HG02884 (cell line): Measurements from ENCODE around the gene SERPINI2.

Experiments
- ATAC-seq: cut with Tn5 transposase; IDR thresholded peaks from one replicate; pipeline ENCODE4 v1.9.1; 2021; ENCODE audit warnings: mild to moderate bottlenecking, moderate library complexity; ENCODE audit not compliant: unreplicated experiment

Gene SERPINI2

GRCh38 chr3:167473863-167474262 is at the start of gene SERPINI2:
TSS of gene SERPINI2 (minus strand) at chr3:167474042. CDS start at chr3:167471834, 2,208 bp downstream.
- ATAC-seq, result no peak

GRCh38 chr3:167521006-167521355 is 47.1 kb upstream of the SERPINI2 start:
- no peak for ATAC-seq

GRCh38 chr3:167520266-167521005 is 46.6 kb upstream of the SERPINI2 start:
- ATAC-seq, result no peak

GRCh38 chr3:167507954-167508353 is 34.1 kb upstream of the SERPINI2 start:
- ATAC-seq, result peak; percentile 52

GRCh38 chr3:167502401-167502800 is 28.6 kb upstream of the SERPINI2 start:
- ATAC-seq, result no peak

GRCh38 chr3:167501941-167502340 is 28.1 kb upstream of the SERPINI2 start:
- ATAC-seq, result no peak

GRCh38 chr3:167497903-167498302 is 24.1 kb upstream of the SERPINI2 start:
- ATAC-seq, result no peak

GRCh38 chr3:167493244-167493643 is 19.4 kb upstream of the SERPINI2 start:
- no peak for ATAC-seq

GRCh38 chr3:167491621-167492020 is 17.8 kb upstream of the SERPINI2 start:
- no peak for ATAC-seq

GRCh38 chr3:167489571-167489970 is 15.7 kb upstream of the SERPINI2 start:
- ATAC-seq, result no peak

- no peak for ATAC-seq
Observed at GRCh38 chr3:167487556-167487955, 13.7 kb upstream of the SERPINI2 start.

GRCh38 chr3:167484551-167484950 is 10.7 kb upstream of the SERPINI2 start:
- no peak for ATAC-seq

- no peak for ATAC-seq
Observed at GRCh38 chr3:167483708-167484475, 10.1 kb upstream of the SERPINI2 start.

GRCh38 chr3:167481164-167481563 is 7.3 kb upstream of the SERPINI2 start:
- no peak for ATAC-seq

GRCh38 chr3:167480748-167481147 is 6.9 kb upstream of the SERPINI2 start:
- ATAC-seq, result no peak

GRCh38 chr3:167469381-167469780 is 4.5 kb downstream of the SERPINI2 start:
- ATAC-seq, result no peak

GRCh38 chr3:167467848-167468611 is 5.8 kb downstream of the SERPINI2 start:
- no peak for ATAC-seq

GRCh38 chr3:167466966-167467365 is 6.9 kb downstream of the SERPINI2 start:
- ATAC-seq, result no peak

- no peak for ATAC-seq
Observed at GRCh38 chr3:167456157-167456799, 17.6 kb downstream of the SERPINI2 start.

- no peak for ATAC-seq
Observed at GRCh38 chr3:167453815-167454214, 20.0 kb downstream of the SERPINI2 start.

GRCh38 chr3:167451282-167451681 is 22.6 kb downstream of the SERPINI2 start:
- no peak for ATAC-seq
